Lower lobe of right lung (tissue), 2 donors: ENCODE data around the gene ETV6. TPM values are rescaled to one million over a fixed set of nuclear protein-coding genes. Genes with fewer than 3 reads are reported as not detected.

Experiments used
- ATAC-seq, 2 donors: fragments of 200-7000 bp; cut with Tn5 transposase; one replicate each; pipeline ENCODE4 v1.9.1; 2020 to 2022; ENCODE audit warnings: mild to moderate bottlenecking in 2 of 2, moderate library complexity in 2 of 2
- DNase-seq: peaks from one replicate; pipeline ENCODE4 v3.0.0-alpha.2; 2020
- H3K27ac ChIP-seq: fragments of 200-600 bp; one replicate; pipeline ENCODE4 v1.8.0; 2022
- H3K27me3 ChIP-seq: fragments of 200-600 bp; one replicate; pipeline ENCODE4 v1.8.0; 2022; ENCODE audit warnings: low read depth
- H3K36me3 ChIP-seq: fragments of 200-600 bp; one replicate; pipeline ENCODE4 v1.8.0; 2022; ENCODE audit warnings: mild to moderate bottlenecking
- H3K4me1 ChIP-seq: fragments of 200-600 bp; one replicate; pipeline ENCODE4 v1.8.0; 2022
- H3K4me3 ChIP-seq: fragments of 200-600 bp; one replicate; pipeline ENCODE4 v1.8.0; 2022; ENCODE audit warnings: mild to moderate bottlenecking
- H3K9me3 ChIP-seq: fragments of 200-600 bp; one replicate; pipeline ENCODE4 v1.8.0; 2022
- intact Hi-C: fragments of 100-400 bp; cut with DNase I; formaldehyde crosslinking; loops from one replicate; pipeline ENCODE4 v1.11.0; 2022
- total RNA-seq: library from RNA; stranded (reverse); fragmentation: NEBNext Ultra II Directional; extraction: Animal tissue kit (Norgen Biotek cat#: 25700); gene quantifications from one replicate; pipeline ENCODE4 v1.2.1, GENCODE V29; 2021
- TF ChIP-seq, protein P1 (sequence below): fragments of 200-600 bp; IDR thresholded peaks from one replicate; pipeline ENCODE4 v1.8.0; 2022; ENCODE audit warnings: antibody characterized with exemption, mild to moderate bottlenecking
- donor health status: DM: no; HTN: yes; CAD: no; lungs with severe emphysema.

Gene ETV6
- total RNA-seq, 1 donor from 2014 or later, result 48.4 TPM

DNA sequence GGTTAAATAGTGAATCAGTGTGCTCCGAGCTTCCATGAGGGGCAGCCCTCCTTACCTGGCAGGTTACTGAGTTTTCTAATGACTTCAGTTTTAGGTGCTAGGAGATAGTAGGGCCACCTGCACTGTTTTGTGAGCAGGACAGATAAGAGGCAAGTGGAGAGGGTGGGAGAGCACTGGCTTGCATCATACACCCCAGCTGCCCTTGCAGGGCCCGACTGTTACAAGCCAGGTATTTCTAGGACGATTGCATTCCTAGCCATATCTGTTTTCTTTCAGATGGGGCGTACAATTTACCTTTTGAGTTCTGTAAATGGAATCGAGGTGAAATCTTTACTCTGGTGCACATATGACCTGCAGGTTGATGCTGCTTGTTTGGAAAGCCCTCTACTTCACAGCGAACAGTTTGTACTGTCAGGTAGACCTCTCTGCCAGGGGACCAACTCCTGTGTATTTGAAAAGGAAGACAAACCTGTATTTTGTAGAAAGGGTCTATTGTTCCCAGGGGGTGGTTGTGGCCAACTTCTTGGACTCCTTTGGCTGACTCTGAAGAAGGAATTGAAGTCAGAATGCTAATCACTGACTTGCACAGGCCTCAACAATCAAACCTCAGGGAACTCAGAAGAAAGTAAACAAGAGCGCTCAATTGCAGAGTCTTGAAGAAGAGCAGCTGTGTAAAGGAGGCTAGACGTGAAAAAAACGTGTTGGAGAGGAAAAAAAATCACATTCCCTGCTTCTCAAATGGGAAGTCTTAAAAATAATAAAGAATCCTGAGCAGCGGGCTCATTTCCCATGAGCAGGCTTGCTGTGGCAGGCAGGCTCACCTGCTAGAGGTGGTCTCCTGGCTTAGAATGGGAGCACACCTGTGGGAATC lies 57.3 kb downstream of the ETV6 start:
- Histone ChIP-seq H3K36me3 (no peaks in the 10 kb centered on the region), H3K27ac (peak overlapping the region; percentile 29), H3K4me1 (peaks cover 55% of the 10 kb centered on the region), H3K4me3 (no peak overlapping the region), H3K9me3 (no peaks in the 10 kb centered on the region), H3K27me3 (no peaks in the 10 kb centered on the region)
- ATAC-seq (peak; percentile 64 to 70), DNase-seq (no peak)
- intact Hi-C loops, result no loop called here
- TF ChIP-seq, protein P1, sequence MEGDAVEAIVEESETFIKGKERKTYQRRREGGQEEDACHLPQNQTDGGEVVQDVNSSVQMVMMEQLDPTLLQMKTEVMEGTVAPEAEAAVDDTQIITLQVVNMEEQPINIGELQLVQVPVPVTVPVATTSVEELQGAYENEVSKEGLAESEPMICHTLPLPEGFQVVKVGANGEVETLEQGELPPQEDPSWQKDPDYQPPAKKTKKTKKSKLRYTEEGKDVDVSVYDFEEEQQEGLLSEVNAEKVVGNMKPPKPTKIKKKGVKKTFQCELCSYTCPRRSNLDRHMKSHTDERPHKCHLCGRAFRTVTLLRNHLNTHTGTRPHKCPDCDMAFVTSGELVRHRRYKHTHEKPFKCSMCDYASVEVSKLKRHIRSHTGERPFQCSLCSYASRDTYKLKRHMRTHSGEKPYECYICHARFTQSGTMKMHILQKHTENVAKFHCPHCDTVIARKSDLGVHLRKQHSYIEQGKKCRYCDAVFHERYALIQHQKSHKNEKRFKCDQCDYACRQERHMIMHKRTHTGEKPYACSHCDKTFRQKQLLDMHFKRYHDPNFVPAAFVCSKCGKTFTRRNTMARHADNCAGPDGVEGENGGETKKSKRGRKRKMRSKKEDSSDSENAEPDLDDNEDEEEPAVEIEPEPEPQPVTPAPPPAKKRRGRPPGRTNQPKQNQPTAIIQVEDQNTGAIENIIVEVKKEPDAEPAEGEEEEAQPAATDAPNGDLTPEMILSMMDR, result no peak

DNA sequence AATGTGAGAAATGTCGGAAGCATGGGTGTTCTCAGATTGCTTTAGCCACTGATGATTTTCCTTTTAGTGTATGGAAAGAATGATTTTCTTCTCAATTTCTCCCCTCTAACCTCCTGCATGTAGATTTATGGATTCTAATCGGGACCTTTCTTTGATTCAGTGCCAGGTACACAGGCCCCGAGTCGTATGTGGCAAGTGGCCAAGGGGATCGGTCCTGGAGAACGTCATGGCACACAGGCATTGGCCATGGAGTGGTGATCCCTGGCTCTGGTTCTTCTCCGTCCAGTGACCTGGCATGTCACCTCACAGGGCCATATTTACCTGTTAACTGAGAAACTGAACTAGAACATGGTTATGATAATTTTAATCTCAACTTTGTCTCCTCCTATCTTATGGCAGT lies 58.1 kb downstream of the ETV6 start:
- Histone ChIP-seq H3K4me3 (no peak overlapping the region), H3K27ac (peak overlapping the region; percentile 29), H3K9me3 (no peaks in the 10 kb centered on the region), H3K27me3 (no peaks in the 10 kb centered on the region), H3K36me3 (no peaks in the 10 kb centered on the region), H3K4me1 (peaks cover 60% of the 10 kb centered on the region)
- DNase-seq (no peak), ATAC-seq (peak; percentile 40 to 50)
- TF ChIP-seq, protein P1, result no peak
- intact Hi-C loops, result no loop called here

DNA sequence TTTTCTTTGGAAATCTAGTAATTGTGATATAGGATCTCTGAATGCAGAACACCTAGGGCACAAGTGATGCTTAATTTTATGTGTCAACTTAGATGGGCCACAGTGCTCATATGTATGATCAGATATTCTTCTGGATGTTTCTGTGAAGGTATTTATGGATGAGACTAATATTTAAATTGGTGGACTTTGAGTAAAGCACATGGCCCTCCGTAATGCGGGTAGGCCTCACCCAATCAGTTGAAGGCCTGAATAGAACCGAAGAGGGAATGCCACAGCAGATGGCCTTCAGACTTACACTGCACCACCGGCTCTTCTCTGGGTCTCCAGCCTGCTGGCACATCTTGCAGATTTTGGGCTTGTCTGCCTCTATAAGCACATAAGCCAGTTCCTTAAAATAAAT lies 60.0 kb downstream of the ETV6 start:
- Histone ChIP-seq H3K27me3 (no peaks in the 10 kb centered on the region), H3K4me3 (no peak overlapping the region), H3K9me3 (no peaks in the 10 kb centered on the region), H3K36me3 (no peaks in the 10 kb centered on the region), H3K27ac (no peak overlapping the region), H3K4me1 (peaks cover 53% of the 10 kb centered on the region)
- DNase-seq (no peak), ATAC-seq (no peak)
- TF ChIP-seq, protein P1, result no peak
- intact Hi-C loops, result no loop called here

- no peak for DNase-seq
- no peak for ATAC-seq
- no peaks in the 10 kb centered on the region for H3K36me3 ChIP-seq
- TF ChIP-seq, protein P1, result no peak
- no peak overlapping the region for H3K4me3 ChIP-seq
- intact Hi-C loops, result no loop called here
- H3K9me3 ChIP-seq, result no peaks in the 10 kb centered on the region
- H3K4me1 ChIP-seq, result peaks cover 46% of the 10 kb centered on the region
- H3K27ac ChIP-seq, result no peak overlapping the region
- no peaks in the 10 kb centered on the region for H3K27me3 ChIP-seq
Measured at GRCh38 chr12:11710431-11710830, 61.0 kb downstream of the ETV6 start.

- Histone ChIP-seq H3K27me3 (no peaks in the 10 kb centered on the region), H3K4me3 (no peak overlapping the region), H3K27ac (no peak overlapping the region), H3K4me1 (peaks cover 44% of the 10 kb centered on the region), H3K36me3 (no peaks in the 10 kb centered on the region), H3K9me3 (no peaks in the 10 kb centered on the region)
- TF ChIP-seq, protein P1, result no peak
- DNase-seq, result no peak
- intact Hi-C loops, result no loop called here
- ATAC-seq, result no peak
Measured at GRCh38 chr12:11710906-11711305, 61.4 kb downstream of the ETV6 start.
